ENCODE results near the gene IWS1. TPM values are rescaled to one million over a fixed set of nuclear protein-coding genes. Genes with fewer than 3 reads are reported as not detected.

The IWS1 gene
- total and polyA plus RNA-seq, 10 of the 15 experiments (the other 5 are each of a cell fraction or from before 2014, with no cell fraction given) = 21.9 to 68.9 (median 45.8) TPM

DNA sequence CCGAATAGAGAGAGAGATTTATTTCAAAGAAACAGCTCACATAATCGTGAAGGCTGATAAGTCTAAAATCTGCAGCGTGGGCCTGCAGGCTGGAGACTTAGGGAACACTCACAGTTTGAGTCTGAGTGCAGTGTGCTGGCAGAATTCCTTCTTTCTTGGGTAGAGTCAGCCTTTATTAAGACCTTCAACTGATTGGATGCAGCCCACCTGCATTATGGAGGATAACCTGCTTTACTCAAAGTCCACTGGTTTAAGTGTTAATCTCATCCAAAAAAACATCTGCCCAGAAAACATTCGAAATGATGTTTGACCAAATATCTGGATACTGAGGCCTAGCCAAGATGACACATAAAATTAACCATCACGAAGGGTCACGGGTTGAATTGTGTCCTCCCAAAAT, 91.8 kb downstream of the IWS1 start:
- FAIRE-seq = no peak

DNA sequence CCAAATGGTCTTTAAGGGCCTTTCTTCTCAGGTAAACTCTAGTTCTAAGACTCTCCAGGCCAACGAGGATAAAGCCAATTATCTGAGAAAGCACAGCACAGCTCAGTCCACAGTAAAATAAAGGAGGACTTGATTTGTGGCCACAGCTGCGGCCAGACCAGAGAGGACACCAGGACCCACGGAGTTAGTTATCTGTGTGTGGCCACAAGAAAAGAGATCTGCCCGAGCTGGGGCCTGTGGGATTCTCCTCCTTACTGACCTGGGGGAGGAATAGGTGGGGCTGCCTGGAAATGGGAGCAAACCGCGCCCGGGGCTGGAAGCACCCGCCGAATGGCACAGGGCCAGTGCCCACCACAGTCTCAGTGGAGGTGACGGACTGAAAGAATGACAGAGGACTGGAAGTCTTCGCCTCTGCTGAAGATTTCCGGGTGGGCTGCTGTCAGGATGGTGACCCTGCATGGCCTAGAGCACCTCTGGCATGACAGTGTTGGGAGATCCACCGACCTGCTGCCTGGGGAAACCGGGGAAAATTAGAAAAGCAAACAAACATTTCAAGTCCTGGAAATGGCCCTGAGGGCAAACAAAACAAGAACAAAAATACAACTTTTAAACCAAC, 94.8 kb downstream of the IWS1 start:
- H3K27me3 ChIP-seq (replicated peaks in 1 of 2; ENCODE audit: control insufficient read depth in 2 of 2, insufficient read depth in 2 of 2, low read length in 1 of 2) = no peaks in the 10 kb centered on the region
- no peak overlapping the region for H3K27ac ChIP-seq (ENCODE audit: control insufficient read depth, insufficient read depth)
- H3K9me3 ChIP-seq (replicated peaks; ENCODE audit: control insufficient read depth, insufficient read depth, low read length) = no peaks in the 10 kb centered on the region
- in situ Hi-C loops (cut with MboI) (no loop called here), intact Hi-C loops (cut with micrococcal nuclease; ENCODE audit: unreplicated experiment) (no loop called here)
- no peaks in the 10 kb centered on the region for H3K4me1 ChIP-seq (ENCODE audit: control insufficient read depth, insufficient read depth, low read length)
- no peak for FAIRE-seq
- ChIA-PET CTCF (no interaction called here), POLR2A (no interaction called here), SMC1A (ENCODE audit: uncharacterized antibody, unreplicated experiment) (no interaction called here), RAD21 (ENCODE audit: unreplicated experiment) (no interaction called here)
- no peak for ATAC-seq
- 64% methylated on average over 13 of the region's 14 CpGs for WGBS (ENCODE audit: insufficient coverage, insufficient replicate concordance, low lambda C conversion rate, missing lambda C conversion rate)
- H3K9ac ChIP-seq (ENCODE audit: control insufficient read depth, insufficient read depth, low read length) = no peak overlapping the region
- no TSS peak for BruUV-seq (replicated peaks)
- H2AFZ ChIP-seq (ENCODE audit: control insufficient read depth, low read depth, low read length) = no peak overlapping the region
- no peaks in the 10 kb centered on the region for H3K79me2 ChIP-seq (ENCODE audit: control insufficient read depth, insufficient read depth, low read length)
- H3K36me3 ChIP-seq (ENCODE audit: control insufficient read depth in 2 of 2, insufficient read depth in 2 of 2, low read length in 1 of 2) = no peaks in the 10 kb centered on the region
- DNase-seq (ENCODE audit: low read depth, low spot score) = no peak
- TF ChIP-seq IRF3 (IDR thresholded peaks at IDR 0.05) (no peak), JUNB (IDR thresholded peaks at IDR 0.05) (no peak), BRCA1 (IDR thresholded peaks at IDR 0.05; ENCODE audit: low read depth, low read length) (no peak), CHD4 (IDR thresholded peaks at IDR 0.05) (no peak), RBBP5 (conservative IDR thresholded peaks at IDR 0.05) (no peak), EP300 (IDR thresholded peaks at IDR 0.05; ENCODE audit: borderline replicate concordance in 1 of 2, control insufficient read depth in 1 of 2, low read depth in 2 of 2, low read length in 2 of 2) (no peak), MEF2A (IDR thresholded peaks at IDR 0.05; ENCODE audit: insufficient read depth, low read depth, low read length) (no peak), WRNIP1 (IDR thresholded peaks at IDR 0.05; ENCODE audit: borderline replicate concordance, low read depth, low read length) (no peak), BCL11A (IDR thresholded peaks at IDR 0.05; ENCODE audit: low read depth, low read length) (no peak)
- TF ChIP-seq, protein P1, sequence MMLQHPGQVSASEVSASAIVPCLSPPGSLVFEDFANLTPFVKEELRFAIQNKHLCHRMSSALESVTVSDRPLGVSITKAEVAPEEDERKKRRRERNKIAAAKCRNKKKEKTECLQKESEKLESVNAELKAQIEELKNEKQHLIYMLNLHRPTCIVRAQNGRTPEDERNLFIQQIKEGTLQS (IDR thresholded peaks at IDR 0.05; ENCODE audit: borderline replicate concordance, extremely low read depth, low read depth, low read length) = no peak
- no peak overlapping the region for H3K4me3 ChIP-seq
- no peaks in the 10 kb centered on the region for H4K20me1 ChIP-seq (ENCODE audit: control insufficient read depth, insufficient read depth)
- H3K4me2 ChIP-seq (ENCODE audit: control insufficient read depth, insufficient read depth) = no peak overlapping the region

More for the DNA sequence above, 91.8 kb downstream of the IWS1 start:
- Histone ChIP-seq H3K36me3 (ENCODE audit: control insufficient read depth in 2 of 2, insufficient read depth in 2 of 2, low read length in 1 of 2) (no peaks in the 10 kb centered on the region), H3K9ac (ENCODE audit: control insufficient read depth, insufficient read depth, low read length) (no peak overlapping the region), H3K27ac (ENCODE audit: control insufficient read depth, insufficient read depth) (no peak overlapping the region), H3K27me3 (replicated peaks in 1 of 2; ENCODE audit: control insufficient read depth in 2 of 2, insufficient read depth in 2 of 2, low read length in 1 of 2) (no peaks in the 10 kb centered on the region), H3K4me1 (ENCODE audit: control insufficient read depth, insufficient read depth, low read length) (no peaks in the 10 kb centered on the region), H3K9me3 (replicated peaks; ENCODE audit: control insufficient read depth, insufficient read depth, low read length) (no peaks in the 10 kb centered on the region), H4K20me1 (ENCODE audit: control insufficient read depth, insufficient read depth) (no peaks in the 10 kb centered on the region), H3K4me2 (ENCODE audit: control insufficient read depth, insufficient read depth) (no peak overlapping the region), H2AFZ (ENCODE audit: control insufficient read depth, low read depth, low read length) (no peak overlapping the region), H3K79me2 (ENCODE audit: control insufficient read depth, insufficient read depth, low read length) (no peaks in the 10 kb centered on the region), H3K4me3 (no peak overlapping the region)
- ChIA-PET RAD21 (ENCODE audit: unreplicated experiment) (no interaction called here), CTCF (interaction anchor here (2.2 kb wide), 1 partner anchor 45 kb away, joined by 10 read pairs; no protein-coding TSS in a partner anchor), POLR2A (interaction anchor here (0.6 kb wide), 1 partner anchor 405 kb away, joined by 3 read pairs; no protein-coding TSS in a partner anchor), SMC1A (ENCODE audit: uncharacterized antibody, unreplicated experiment) (no interaction called here)
- intact Hi-C loops (cut with micrococcal nuclease; ENCODE audit: unreplicated experiment) (no loop called here), in situ Hi-C loops (cut with MboI) (no loop called here)
- no TSS peak for BruUV-seq (replicated peaks)
- no peak for DNase-seq (ENCODE audit: low read depth, low spot score)
- 75% methylated on average over 6 of the region's 6 CpGs for WGBS (ENCODE audit: insufficient coverage, insufficient replicate concordance, low lambda C conversion rate, missing lambda C conversion rate)
- TF ChIP-seq ZBTB33 (IDR thresholded peaks at IDR 0.05) = no peak
- no peak for ATAC-seq

Data from GM12878 (cell line).